ENCODE results near the gene ALB.

DNA sequence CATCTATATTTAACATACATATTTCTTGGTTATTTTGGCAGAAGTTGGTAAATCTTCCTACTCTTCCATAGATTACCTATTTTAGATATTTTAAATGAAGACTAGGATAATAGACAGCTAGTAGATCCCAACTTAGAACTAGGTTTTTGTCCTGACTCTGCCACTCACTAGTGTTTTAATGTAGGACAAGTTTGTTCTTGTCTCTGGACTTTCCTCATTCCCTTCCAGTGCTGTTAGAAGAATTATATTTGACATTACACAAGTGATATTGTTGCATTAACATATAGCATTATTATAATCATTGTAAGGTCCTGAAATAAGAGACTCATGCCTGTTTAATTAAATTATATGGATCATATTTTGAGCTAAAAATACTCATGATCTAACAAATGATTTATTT is 24.1 kb upstream of the ALB start:
- no peak for TF ChIP-seq EZH2phosphoT487 (IDR thresholded peaks at IDR 0.05; ENCODE audit: insufficient read depth, low read depth)
- TF ChIP-seq EZH2 (IDR thresholded peaks at IDR 0.05; ENCODE audit: insufficient read depth, poor library complexity, severe bottlenecking) = no peak
